ENCODE measurements around the gene FUCA2. TPM values are rescaled to one million over a fixed set of nuclear protein-coding genes. Genes with fewer than 3 reads are reported as not detected.

The FUCA2 gene
- total and polyA plus RNA-seq, 2 of the 8 experiments (the other 6 are each of a cell fraction or from before 2014, with no cell fraction given): 24.2 to 47.2 TPM

GRCh38 chr6:143555582-143555981 lies 44.1 kb upstream of the FUCA2 start (continued):
- TF ChIP-seq USF2 (IDR thresholded peaks at IDR 0.05; ENCODE audit: low read length) (no peak), ZNF274 (IDR thresholded peaks at IDR 0.05; ENCODE audit: borderline replicate concordance, extremely low read depth, low read length) (no peak), GTF2F1 (IDR thresholded peaks at IDR 0.05; ENCODE audit: borderline replicate concordance, low read depth, low read length) (no peak), E2F6 (IDR thresholded peaks at IDR 0.05) (no peak), RAD21 (IDR thresholded peaks at IDR 0.05 in 1 of 2, conservative IDR thresholded peaks at IDR 0.05 in 1 of 2; ENCODE audit: low read depth in 2 of 2, low read length in 2 of 2) (no peak), CHD1 (IDR thresholded peaks at IDR 0.05; ENCODE audit: low read depth, low read length) (no peak)

Data from H1 (cell line).